HG03135 (cell line): Measurements from ENCODE around the gene PPP1R26.
"Not testable (repeated sequence)": the region's sequence is repeated elsewhere in the genome, so short reads cannot be mapped to it uniquely, and the experiment has no call there.

Source experiments
- ATAC-seq: cut with Tn5 transposase; IDR thresholded peaks from one replicate; pipeline ENCODE4 v1.9.1; 2021; ENCODE audit warnings: mild to moderate bottlenecking, moderate library complexity; ENCODE audit not compliant: unreplicated experiment

Gene PPP1R26

DNA sequence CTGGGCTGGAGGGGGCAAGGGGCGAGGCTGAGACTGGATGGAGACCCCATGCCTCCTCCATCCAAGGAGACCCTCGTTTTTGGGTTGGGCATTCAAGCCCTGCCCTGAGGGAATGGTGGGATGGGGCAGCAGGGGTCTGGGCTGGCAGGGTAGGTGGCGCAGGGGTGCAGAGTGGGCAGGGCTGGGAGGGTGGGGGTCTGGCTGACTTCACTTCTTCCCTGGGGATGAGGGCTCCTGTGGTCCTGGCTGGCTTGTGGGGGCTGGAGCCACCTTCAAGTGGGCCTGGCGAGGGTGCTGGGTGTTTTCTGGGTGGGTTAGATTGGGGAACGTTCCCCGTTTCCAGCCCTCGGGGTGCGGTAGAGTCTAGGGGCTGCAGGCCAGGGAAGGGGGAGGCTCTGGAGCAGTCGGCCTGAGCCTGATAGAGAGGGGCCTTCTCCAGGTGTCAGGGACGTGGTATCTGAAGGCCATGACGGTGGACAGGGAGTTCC, 42.1 kb downstream of the PPP1R26 start:
- ATAC-seq: no peak

DNA sequence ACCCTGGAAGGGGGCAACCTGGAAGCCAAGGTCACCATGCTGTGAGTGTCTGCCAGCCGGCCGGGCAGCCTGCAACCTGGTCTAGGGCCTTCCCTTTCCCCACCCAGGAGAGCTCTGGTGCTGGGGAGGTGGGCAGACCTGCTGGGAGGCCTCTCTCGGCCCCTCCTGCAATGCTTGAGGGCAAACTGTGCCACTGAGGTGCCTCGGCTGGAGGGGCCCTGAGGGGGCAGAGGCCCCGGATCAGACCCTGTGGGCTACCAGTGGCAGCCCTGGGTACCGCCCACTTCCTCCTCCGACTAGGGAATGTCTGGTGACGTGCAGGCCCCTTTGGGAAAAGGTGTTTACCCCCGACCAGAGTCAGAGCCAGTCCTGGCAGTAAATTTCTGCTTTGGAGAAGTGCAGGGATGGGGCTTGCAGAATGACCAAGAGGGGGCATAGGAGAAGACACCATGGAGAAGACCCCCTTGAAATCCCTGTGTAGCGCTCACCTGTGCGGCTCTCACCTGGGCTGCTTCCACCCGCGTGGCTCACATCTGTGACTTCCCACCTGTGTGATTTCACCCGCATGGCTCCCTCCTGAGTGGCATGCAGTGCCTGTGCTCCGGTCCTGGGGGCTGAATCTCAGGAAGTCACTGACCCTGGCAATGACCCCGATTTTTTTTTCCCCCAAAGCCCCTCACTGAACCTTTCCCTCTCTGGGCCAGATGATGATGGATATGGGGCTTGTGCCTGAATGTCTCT, 42.7 kb downstream of the PPP1R26 start:
- no peak for ATAC-seq

DNA sequence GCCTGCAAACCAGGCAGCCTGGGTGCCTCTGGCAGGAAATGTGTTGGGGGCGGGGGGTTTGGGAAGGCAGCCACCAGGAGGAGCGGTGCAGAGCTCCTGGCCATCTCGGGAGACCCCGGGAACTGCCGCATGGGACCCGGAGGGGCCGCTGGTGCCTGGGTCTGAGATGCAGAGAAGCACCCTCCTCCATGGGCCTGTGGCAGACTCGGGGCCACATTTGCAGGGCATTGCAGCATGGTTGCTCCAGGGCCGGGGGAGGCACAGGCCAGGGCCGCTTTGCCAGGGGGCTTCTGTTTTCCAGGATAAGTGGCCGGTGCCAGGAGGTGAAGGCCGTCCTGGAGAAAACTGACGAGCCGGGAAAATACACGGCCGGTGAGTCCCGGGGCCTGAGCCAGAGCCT, 43.3 kb downstream of the PPP1R26 start:
- no peak for ATAC-seq

DNA sequence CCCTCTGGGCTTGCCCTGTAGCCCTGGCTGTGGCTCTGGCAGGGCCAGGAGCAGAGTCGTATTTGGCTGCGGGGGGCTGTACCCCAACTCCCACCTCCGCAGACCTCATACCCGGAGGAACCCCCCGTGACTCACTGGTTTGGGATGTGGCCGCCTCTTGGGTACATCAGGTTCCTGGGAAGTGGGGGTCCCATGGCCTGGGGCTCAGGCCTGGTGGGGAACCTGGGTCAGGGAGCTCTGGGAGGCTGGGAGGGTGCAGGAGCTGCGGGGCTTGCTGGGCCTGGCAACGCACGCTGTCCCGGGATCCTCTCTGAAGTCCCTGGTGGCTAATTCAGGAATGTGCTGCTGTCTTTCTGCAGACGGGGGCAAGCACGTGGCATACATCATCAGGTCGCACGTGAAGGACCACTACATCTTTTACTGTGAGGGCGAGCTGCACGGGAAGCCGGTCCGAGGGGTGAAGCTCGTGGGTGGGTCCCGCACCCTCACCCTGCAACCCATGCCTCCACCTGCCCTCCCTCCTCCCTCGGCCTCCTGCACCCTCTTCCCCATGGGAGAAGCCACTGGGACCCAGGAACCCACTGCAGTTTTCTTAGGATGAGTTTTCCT, 44.0 kb downstream of the PPP1R26 start:
- no peak for ATAC-seq

DNA sequence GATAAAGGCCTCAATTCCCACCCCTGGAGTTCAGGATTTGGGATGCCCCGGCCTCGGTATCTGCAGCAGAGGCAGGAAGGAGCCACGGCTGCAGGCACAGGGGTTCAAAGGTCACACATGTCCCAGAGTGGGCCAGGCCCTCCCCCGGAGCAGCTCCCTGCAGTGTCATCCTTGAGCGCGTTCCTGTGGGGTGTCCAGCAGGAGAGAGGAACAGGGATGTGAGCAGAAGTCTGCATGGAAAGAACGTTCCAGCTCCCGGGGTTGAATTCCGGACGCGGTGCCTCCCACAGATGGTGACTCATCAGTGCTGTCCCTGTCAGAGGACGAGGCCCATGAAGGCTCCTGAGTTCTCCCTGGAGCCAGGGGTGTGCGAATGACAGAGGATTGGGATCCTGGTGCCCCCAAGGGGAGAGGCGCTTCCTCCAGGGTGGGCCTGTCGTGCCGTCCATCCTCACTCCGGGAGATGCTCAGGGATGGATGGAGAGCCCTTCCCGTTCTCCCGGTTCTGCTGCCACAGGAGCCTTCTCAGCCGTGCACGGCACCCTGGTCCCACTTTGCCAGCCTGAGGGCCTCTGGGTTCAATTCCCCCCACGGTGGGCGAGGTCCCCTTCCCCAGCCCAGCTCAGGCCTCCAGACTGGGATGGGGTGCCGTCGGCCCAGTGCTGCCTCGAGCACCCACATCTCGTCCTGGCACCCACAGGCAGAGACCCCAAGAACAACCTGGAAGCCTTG, 44.7 kb downstream of the PPP1R26 start:
- ATAC-seq: no peak

DNA sequence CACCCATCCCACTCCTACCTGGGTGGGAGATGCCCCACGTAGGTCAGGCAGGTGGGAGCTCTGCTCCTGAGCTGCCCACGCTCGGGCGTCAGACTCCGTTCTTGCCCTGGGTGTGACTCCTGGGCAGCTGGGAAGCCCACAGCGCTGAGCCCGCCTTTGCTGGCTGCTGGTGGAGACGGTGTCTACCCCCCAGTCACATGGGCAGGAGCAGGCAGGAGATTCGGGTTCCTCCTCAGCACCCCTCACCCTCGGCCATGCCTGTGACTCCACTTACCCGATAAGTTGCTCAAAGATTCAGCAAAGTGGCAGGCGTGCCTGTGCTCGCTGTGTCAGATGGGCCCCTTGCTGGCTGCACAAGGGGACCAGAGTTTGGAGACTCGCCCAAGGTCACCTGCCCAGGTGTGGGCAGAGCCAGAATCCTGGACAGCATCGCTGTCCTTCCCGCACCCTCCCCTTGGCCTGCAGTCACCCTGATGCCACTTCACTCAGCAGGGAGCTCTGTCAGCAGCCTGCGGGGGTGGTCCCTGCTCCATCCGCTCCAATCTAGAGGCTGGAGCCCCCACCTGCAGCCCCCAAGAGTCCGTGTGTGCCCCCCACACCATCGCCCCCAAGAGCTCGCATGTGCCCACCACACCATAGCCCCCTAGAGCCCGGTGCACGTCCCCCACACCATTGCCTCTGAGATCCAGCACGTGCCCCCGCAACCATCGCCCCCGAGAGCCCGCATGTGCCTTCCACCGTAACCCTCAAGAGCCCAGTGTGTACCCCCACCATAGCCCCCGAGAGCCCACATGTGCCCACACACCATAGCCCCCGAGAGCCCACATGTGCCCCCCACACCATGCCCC, 45.9 kb downstream of the PPP1R26 start:
- ATAC-seq: no peak

DNA sequence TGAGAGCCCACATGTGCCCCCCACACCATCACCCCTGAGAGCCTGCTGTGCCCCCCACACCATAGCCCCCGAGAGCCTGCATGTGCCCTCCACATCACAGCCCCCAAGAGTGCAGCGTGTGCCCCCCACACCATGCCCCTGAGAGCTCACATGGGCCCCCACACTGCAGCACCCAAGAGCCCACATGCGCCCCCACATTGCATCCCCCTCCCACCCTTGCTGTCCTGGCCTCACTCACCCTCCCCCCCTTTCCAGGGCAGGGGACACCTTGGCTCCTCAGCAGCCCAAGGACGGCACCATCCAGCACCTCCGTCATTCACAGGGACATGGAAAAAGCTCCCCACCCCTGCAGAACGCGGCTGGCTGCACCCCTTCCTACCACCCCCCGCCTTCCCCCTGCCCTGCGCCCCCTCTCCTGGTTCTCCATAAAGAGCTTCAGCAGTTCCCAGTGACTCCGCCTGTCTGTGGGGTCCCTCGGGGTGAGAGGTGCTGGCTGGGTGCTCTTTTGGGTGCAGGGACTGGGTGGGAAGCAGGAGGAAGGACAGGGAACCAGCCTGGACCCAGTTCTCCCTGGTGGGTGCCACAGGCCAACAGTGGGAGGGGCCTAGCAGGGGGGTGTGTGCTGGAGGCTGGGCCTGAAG, 46.6 kb downstream of the PPP1R26 start:
- no peak for ATAC-seq

DNA sequence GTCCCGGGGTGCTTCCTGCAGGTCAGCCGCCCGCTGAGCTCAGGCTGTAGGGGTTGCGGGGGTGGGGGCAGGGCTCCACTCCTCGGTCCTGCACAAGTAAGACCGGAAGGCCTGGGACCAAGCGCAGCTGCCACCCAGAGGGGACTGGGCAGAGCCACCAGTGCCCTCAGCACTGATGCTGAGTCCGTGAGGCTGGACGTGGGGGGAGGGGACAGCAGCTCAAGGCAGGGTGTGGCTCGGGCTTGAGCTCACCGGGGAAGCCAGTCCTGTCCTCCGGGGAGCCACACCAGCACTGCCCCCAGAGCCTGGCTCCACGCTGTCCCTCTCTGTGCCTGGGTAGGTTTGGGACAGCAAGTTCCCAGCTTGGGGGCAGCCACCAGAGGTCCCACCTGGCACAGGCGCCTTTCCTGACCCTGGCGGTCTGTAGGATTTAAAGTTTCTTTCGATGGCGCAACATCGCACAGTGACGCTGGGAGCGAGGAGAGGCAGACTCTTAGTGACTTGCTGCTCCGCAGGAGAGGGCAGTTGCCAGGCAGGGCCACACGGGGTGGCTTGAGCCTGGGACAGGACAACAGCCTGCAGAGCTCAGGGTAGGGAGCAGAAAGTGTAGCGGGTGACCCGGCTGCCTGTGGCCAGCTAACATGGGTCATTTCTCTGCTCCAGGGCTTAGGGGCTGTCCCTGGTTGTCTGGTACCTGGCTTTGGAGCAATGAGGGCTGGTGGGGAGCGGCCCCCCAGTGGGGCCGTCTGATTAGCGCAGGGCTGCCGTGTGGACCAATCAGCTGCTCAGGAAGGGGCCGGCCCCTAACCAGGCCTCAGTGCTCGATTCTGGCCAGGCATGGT, 47.4 kb downstream of the PPP1R26 start:
- no peak for ATAC-seq

DNA sequence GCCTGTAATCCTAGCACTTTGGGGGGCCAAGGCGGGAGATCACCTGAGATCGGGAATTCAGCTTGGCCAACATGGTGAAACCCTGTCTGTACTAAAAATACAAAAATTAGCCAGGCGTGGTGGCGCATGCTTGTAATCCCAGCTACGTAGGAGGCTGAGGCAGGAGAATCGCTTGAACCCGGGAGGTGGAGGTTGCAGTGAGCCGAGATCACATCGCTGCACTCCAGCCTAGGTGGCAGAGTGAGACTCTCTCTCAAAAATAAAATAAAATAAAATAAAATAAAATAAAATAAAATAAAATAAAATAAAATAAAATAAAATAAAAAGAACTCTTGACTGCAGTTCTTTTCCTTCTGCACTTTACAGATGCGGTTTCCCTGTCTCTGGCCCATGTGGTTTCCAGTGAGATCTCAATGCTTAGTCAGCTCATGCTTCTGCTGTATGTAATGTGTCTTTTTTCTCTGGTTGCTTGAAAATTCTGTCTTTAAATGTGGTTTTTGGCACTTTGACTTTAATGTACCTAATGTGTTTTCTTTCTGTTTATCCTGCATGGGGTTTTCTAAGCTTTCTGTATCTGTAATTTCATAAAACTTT, 49.4 kb downstream of the PPP1R26 start:
- ATAC-seq: not testable (repeated sequence)

DNA sequence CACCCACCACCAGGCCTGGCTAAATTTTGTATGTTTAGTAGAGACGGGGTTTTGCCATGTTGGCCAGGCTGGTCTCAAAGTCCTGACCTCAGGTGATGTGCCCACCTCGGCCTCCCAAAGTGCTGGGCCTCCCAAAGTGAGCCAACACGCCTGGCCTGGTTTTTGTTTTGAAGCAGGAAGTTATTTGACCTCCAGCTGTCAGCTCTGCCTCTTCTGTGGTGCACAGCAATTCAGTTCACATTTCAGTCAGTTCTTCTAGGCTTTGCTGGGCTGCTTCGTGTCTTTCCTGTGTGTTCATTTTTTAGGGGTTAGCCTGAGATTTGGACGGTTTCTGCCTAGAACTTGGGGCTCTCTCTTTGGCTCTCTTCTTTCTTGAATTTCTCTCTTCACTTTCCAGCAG, 50.6 kb downstream of the PPP1R26 start:
- ATAC-seq: no peak

DNA sequence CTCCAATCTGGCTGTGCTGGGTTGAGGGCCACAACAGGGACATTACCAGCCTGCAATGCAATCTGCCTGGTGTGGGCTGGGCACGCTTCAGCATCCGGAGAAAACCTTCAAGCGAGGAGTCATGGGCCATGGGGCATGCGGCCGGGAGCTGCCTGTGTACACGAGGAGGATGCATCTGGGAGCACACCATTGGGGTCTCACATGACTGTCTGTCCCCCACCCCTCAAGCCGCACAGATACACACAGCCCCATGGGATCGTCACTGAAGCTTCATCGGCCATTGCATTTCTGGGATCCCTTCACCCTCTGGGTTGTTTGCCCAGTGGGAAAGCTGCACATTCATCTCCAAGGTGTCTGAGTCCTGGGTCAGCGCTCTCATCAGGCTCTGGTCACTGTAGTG, 51.5 kb downstream of the PPP1R26 start:
- ATAC-seq: no peak

DNA sequence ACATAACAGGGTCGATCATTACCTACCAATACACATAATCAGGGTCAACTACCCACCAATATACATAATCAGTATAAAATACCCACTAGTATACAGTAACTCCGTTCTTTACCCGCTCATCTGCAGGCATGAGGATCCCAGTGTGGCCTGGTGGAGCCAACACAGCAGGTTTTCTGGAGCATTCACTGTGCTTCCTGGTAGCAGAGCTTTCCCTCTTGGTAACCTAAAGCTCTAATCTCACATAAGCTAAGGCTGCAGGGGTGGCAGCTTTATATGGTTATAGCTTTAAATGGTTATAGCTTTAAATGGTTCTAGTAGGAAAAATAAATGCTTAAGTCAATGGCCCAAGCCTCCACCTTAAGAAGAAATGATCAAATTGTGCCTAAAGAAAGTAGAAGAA, 53.5 kb downstream of the PPP1R26 start:
- ATAC-seq: no peak

DNA sequence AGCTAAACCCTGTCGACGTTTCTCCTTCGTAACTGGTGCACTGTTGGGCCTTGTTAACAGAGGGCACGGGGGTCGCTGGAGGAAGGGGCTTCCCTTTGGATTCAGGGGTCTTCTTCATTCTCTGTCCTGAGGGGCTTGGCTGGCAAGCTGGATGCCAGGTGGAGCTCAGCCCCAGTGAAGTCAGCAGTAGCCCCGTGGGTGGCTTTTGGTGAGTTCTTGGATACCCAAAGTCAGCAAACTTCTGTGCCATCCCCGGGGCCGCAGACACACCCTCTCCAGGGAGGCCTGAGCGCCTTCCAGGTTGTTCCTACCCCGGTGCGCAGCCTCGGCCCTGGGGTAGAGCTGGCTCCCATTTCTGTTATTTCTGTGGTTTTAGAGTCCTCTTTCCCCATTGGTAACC, 54.1 kb downstream of the PPP1R26 start:
- no peak for ATAC-seq

DNA sequence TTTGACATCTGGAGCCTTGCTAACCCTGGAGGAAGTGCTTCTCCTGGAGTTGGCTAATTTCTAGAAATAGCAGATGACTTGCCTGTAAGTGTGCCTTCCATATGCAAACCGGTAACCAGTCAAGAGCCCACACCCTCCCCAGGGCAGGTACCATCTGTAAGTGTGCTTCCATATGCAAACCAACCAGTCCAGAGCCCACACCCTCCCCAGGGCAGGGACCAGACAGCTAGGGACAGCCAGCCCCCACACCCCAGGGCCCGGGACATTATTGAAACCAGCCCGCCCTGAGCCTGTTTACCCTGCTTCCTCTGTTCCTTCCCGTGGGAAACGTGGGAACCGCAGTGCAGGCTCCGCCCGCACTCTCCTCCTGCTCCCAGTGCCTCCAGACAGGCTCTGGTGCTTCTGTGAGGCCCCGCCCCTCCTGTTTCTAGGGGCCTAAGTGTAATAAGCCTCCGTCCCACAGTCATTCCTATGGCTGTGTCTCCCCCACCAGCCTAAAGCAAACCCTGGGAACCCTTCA, 54.7 kb downstream of the PPP1R26 start:
- not testable (repeated sequence) for ATAC-seq

DNA sequence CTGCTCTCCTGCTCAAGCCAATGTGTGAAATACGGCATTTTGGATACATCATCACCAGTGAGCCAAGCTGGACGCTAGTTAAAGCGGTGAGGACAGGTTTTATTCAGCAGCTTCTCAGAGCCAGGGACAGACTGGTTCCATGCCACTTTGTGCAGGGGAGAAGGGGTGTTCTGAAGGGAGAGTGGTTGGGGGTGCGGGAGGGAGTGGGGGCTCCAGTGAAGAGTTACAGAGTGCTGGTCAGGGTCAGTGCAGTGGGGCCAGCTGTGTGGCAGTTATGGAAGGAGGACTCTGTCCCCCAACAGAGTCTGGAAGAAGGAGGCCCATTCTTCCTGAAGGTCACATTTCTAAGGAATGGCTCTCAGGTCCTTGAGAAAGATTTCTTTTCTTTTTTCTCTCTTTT, 55.2 kb downstream of the PPP1R26 start:
- ATAC-seq: not testable (repeated sequence)

DNA sequence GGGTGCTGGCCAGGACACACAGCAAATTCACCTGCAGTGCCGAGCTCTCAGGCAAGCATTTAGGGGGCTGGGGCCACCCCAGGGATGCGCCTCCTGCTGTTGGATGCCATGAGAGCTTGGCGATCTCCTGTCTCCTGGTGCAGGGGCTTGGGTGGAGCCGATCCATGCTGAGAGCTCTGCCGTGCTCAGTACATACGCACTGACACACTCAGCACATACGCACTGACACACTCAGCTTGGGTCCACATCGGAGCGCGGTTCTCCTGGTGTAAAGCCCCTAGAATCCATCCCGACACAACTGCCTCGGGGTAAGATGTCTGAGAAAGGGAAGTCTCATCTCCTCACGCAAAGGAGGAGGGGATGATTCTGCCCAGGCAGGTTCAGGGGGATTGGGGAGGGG, 56.0 kb downstream of the PPP1R26 start:
- not testable (repeated sequence) for ATAC-seq

DNA sequence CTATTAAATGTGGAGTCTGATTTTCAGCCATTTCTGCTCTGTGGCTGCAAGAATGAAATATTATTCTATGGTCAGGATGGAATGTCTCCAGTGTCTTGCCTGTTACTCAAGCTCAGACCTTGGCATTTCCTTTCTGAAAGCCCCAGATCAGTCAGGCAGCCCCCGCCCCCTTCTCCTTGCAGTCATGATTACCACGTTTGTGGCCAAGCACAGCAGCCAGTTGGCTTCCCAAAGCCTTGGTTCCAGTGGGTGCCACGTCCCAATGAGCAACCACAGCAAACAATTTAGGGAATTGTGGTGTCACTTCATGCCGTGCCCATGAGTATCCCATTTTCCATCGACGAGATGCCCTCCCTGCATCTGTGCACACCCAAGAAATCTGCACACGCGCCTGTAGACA, 56.6 kb downstream of the PPP1R26 start:
- no peak for ATAC-seq
